Adipocyte (in vitro differentiated cells): ENCODE results near the gene ADORA1.
A peak's percentile ranks its signal among the peaks of the same experiment; 100 is the strongest.

Source experiments
- DNase-seq: peaks from one replicate; pipeline ENCODE4 v3.0.0-alpha.2; 2015; ENCODE audit warnings: low read depth
- H3K27me3 ChIP-seq: replicated peaks from 2 replicates; pipeline ENCODE4 v1.7.0; 2013; ENCODE audit warnings: mild to moderate bottlenecking, low read length, moderate library complexity; ENCODE audit not compliant: control insufficient read depth, insufficient read depth
- H3K36me3 ChIP-seq: 2 replicates; pipeline ENCODE4 v1.7.0; 2013; ENCODE audit warnings: low read length, mild to moderate bottlenecking, moderate library complexity; ENCODE audit not compliant: control insufficient read depth, insufficient read depth, severe bottlenecking
- H3K4me1 ChIP-seq: 2 replicates; pipeline ENCODE4 v1.7.0; 2013; ENCODE audit warnings: mild to moderate bottlenecking, low read length, moderate library complexity; ENCODE audit not compliant: control insufficient read depth, insufficient read depth
- H3K4me3 ChIP-seq: 2 replicates; pipeline ENCODE4 v1.7.0; 2013; ENCODE audit warnings: mild to moderate bottlenecking, low read length, moderate library complexity
- H3K9ac ChIP-seq: 2 replicates; pipeline ENCODE4 v1.7.0; 2013; ENCODE audit warnings: mild to moderate bottlenecking, low read length, moderate library complexity
- H3K9me3 ChIP-seq: 2 replicates; pipeline ENCODE4 v1.7.0; 2013; ENCODE audit warnings: mild to moderate bottlenecking, low read length, moderate library complexity; ENCODE audit not compliant: control insufficient read depth

ADORA1 gene

GRCh38 chr1:203086992-203087763, 40.3 kb upstream of the ADORA1 start:
- DNase-seq: no peak
- no peak overlapping the region for H3K9ac ChIP-seq
- H3K4me3 ChIP-seq: no peak overlapping the region
- no peaks in the 10 kb centered on the region for H3K9me3 ChIP-seq
- peaks cover 4% of the 10 kb centered on the region for H3K4me1 ChIP-seq
- H3K36me3 ChIP-seq: no peaks in the 10 kb centered on the region
- peaks cover 35% of the 10 kb centered on the region for H3K27me3 ChIP-seq

GRCh38 chr1:203088441-203088840, 39.1 kb upstream of the ADORA1 start:
- H3K36me3 ChIP-seq: no peaks in the 10 kb centered on the region
- peaks cover 30% of the 10 kb centered on the region for H3K27me3 ChIP-seq
- peaks cover 4% of the 10 kb centered on the region for H3K4me1 ChIP-seq
- H3K9me3 ChIP-seq: no peaks in the 10 kb centered on the region
- no peak overlapping the region for H3K4me3 ChIP-seq
- H3K9ac ChIP-seq: no peak overlapping the region
- no peak for DNase-seq

- H3K9ac ChIP-seq: no peak overlapping the region
- peaks cover 30% of the 10 kb centered on the region for H3K27me3 ChIP-seq
- no peak for DNase-seq
- no peaks in the 10 kb centered on the region for H3K9me3 ChIP-seq
- H3K36me3 ChIP-seq: no peaks in the 10 kb centered on the region
- H3K4me3 ChIP-seq: no peak overlapping the region
- peaks cover 3% of the 10 kb centered on the region for H3K4me1 ChIP-seq
Measured at GRCh38 chr1:203089001-203089650, 38.4 kb upstream of the ADORA1 start.

- no peaks in the 10 kb centered on the region for H3K36me3 ChIP-seq
- H3K4me3 ChIP-seq: no peak overlapping the region
- peaks cover 30% of the 10 kb centered on the region for H3K27me3 ChIP-seq
- no peaks in the 10 kb centered on the region for H3K4me1 ChIP-seq
- peaks cover 4% of the 10 kb centered on the region for H3K9me3 ChIP-seq
- H3K9ac ChIP-seq: no peak overlapping the region
- no peak for DNase-seq
Measured at GRCh38 chr1:203089651-203090045, 37.9 kb upstream of the ADORA1 start.

- no peak overlapping the region for H3K4me3 ChIP-seq
- DNase-seq: peak; percentile 7
- no peaks in the 10 kb centered on the region for H3K36me3 ChIP-seq
- peaks cover 30% of the 10 kb centered on the region for H3K27me3 ChIP-seq
- H3K9ac ChIP-seq: no peak overlapping the region
- peaks cover 14% of the 10 kb centered on the region for H3K9me3 ChIP-seq
- H3K4me1 ChIP-seq: no peaks in the 10 kb centered on the region
Measured at GRCh38 chr1:203090421-203091198, 36.9 kb upstream of the ADORA1 start.

- Histone ChIP-seq H3K27me3 (peaks cover 30% of the 10 kb centered on the region), H3K36me3 (no peaks in the 10 kb centered on the region), H3K9me3 (peaks cover 19% of the 10 kb centered on the region), H3K4me3 (no peak overlapping the region), H3K9ac (no peak overlapping the region), H3K4me1 (no peaks in the 10 kb centered on the region)
- no peak for DNase-seq
Measured at GRCh38 chr1:203091199-203091477, 36.4 kb upstream of the ADORA1 start.

- H3K4me1 ChIP-seq: no peaks in the 10 kb centered on the region
- H3K9ac ChIP-seq: no peak overlapping the region
- peaks cover 26% of the 10 kb centered on the region for H3K9me3 ChIP-seq
- no peaks in the 10 kb centered on the region for H3K36me3 ChIP-seq
- no peak overlapping the region for H3K4me3 ChIP-seq
- peaks cover 28% of the 10 kb centered on the region for H3K27me3 ChIP-seq
- no peak for DNase-seq
Measured at GRCh38 chr1:203091761-203092330, 35.7 kb upstream of the ADORA1 start.

GRCh38 chr1:203093754-203094410, 33.6 kb upstream of the ADORA1 start:
- peaks cover 31% of the 10 kb centered on the region for H3K9me3 ChIP-seq
- H3K27me3 ChIP-seq: peaks cover 27% of the 10 kb centered on the region
- no peak overlapping the region for H3K4me3 ChIP-seq
- H3K4me1 ChIP-seq: no peaks in the 10 kb centered on the region
- H3K36me3 ChIP-seq: no peaks in the 10 kb centered on the region
- no peak for DNase-seq
- H3K9ac ChIP-seq: no peak overlapping the region

- Histone ChIP-seq H3K36me3 (no peaks in the 10 kb centered on the region), H3K9me3 (peaks cover 31% of the 10 kb centered on the region), H3K4me1 (no peaks in the 10 kb centered on the region), H3K4me3 (peak overlapping the region; percentile 7), H3K9ac (no peak overlapping the region), H3K27me3 (peaks cover 25% of the 10 kb centered on the region)
- no peak for DNase-seq
Measured at GRCh38 chr1:203095061-203095690, 32.4 kb upstream of the ADORA1 start.

- Histone ChIP-seq H3K4me1 (no peaks in the 10 kb centered on the region), H3K36me3 (no peaks in the 10 kb centered on the region), H3K4me3 (no peak overlapping the region), H3K27me3 (peaks cover 35% of the 10 kb centered on the region), H3K9ac (no peak overlapping the region), H3K9me3 (peaks cover 31% of the 10 kb centered on the region)
- DNase-seq: no peak
Measured at GRCh38 chr1:203096566-203096965, 31.0 kb upstream of the ADORA1 start.
